Stimulated activated CD8-positive, alpha-beta memory T cell treated with anti-CD3 and anti-CD28 coated beads, Interleukin-7, amount 100 ng/mL, for 4 hours (primary cell): Measurements from ENCODE around the gene TSPEAR.

Experiments used
- DNase-seq, 2 donors: peaks; one replicate each; pipeline ENCODE4 v3.0.0-alpha.2; 2020; ENCODE audit warnings: low read depth in 2 of 2

The TSPEAR gene

GRCh38 chr21:44548381-44548780, 163.0 kb downstream of the TSPEAR start:
- DNase-seq: no peak

GRCh38 chr21:44547656-44548331, 163.6 kb downstream of the TSPEAR start:
- no peak for DNase-seq

GRCh38 chr21:44544566-44544965, 166.8 kb downstream of the TSPEAR start:
- DNase-seq: no peak

GRCh38 chr21:44542716-44543115, 168.7 kb downstream of the TSPEAR start:
- DNase-seq: no peak

- DNase-seq: no peak
These were observed 170.6 kb downstream of the TSPEAR start for GRCh38 chr21:44540741-44541288.

GRCh38 chr21:44539991-44540666, 171.2 kb downstream of the TSPEAR start, which contains the start of gene KRTAP10-1:
Gene KRTAP10-1 (minus strand): TSS chr21:44540195. CDS start chr21:44540150, 45 bp downstream.
- DNase-seq: no peak

- DNase-seq: no peak
These were observed 172.3 kb downstream of the TSPEAR start for GRCh38 chr21:44539046-44539445.

GRCh38 chr21:44537930-44538911, 173.2 kb downstream of the TSPEAR start:
- no peak for DNase-seq

- DNase-seq: no peak
These were observed 175.4 kb downstream of the TSPEAR start for GRCh38 chr21:44535963-44536362.

GRCh38 chr21:44534688-44535087, 176.7 kb downstream of the TSPEAR start:
- DNase-seq: no peak

GRCh38 chr21:44533891-44534627, 177.3 kb downstream of the TSPEAR start:
- DNase-seq: no peak

- no peak for DNase-seq
These were observed 178.1 kb downstream of the TSPEAR start for GRCh38 chr21:44533121-44533890.

GRCh38 chr21:44532712-44533111, 178.7 kb downstream of the TSPEAR start:
- DNase-seq: no peak

GRCh38 chr21:44531606-44532564, 179.5 kb downstream of the TSPEAR start:
- no peak for DNase-seq

GRCh38 chr21:44530903-44531605, 180.3 kb downstream of the TSPEAR start:
- no peak for DNase-seq

GRCh38 chr21:44530221-44530902, 181.0 kb downstream of the TSPEAR start:
- DNase-seq: no peak

GRCh38 chr21:44529503-44530125, 181.8 kb downstream of the TSPEAR start:
- no peak for DNase-seq
